ENCODE measurements around the gene FBXW7.

GRCh38 chr4:152500275-152500674 lies 35.6 kb downstream of the FBXW7 start:
- TF ChIP-seq PRDM2 (tag by site-specific recombination; IDR thresholded peaks at IDR 0.05; ENCODE audit: borderline replicate concordance) = no peak
- no peak for TF ChIP-seq SP2 (tag by site-specific recombination; IDR thresholded peaks at IDR 0.05)
- TF ChIP-seq, protein P1, sequence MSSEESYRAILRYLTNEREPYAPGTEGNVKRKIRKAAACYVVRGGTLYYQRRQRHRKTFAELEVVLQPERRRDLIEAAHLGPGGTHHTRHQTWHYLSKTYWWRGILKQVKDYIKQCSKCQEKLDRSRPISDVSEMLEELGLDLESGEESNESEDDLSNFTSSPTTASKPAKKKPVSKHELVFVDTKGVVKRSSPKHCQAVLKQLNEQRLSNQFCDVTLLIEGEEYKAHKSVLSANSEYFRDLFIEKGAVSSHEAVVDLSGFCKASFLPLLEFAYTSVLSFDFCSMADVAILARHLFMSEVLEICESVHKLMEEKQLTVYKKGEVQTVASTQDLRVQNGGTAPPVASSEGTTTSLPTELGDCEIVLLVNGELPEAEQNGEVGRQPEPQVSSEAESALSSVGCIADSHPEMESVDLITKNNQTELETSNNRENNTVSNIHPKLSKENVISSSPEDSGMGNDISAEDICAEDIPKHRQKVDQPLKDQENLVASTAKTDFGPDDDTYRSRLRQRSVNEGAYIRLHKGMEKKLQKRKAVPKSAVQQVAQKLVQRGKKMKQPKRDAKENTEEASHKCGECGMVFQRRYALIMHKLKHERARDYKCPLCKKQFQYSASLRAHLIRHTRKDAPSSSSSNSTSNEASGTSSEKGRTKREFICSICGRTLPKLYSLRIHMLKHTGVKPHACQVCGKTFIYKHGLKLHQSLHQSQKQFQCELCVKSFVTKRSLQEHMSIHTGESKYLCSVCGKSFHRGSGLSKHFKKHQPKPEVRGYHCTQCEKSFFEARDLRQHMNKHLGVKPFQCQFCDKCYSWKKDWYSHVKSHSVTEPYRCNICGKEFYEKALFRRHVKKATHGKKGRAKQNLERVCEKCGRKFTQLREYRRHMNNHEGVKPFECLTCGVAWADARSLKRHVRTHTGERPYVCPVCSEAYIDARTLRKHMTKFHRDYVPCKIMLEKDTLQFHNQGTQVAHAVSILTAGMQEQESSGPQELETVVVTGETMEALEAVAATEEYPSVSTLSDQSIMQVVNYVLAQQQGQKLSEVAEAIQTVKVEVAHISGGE (tag by site-specific recombination; conservative IDR thresholded peaks at IDR 0.05; ENCODE audit: low read depth) = no peak
- no peak for TF ChIP-seq ZNF138 (tag by site-specific recombination; IDR thresholded peaks at IDR 0.05; ENCODE audit: borderline replicate concordance)
- no peak for TF ChIP-seq ZBTB7A (tag by site-specific recombination; IDR thresholded peaks at IDR 0.05; ENCODE audit: low read depth)
- no peak for TF ChIP-seq ZNF76 (tag by site-specific recombination; IDR thresholded peaks at IDR 0.05; ENCODE audit: borderline replicate concordance, low read depth)
- TF ChIP-seq, protein P2, sequence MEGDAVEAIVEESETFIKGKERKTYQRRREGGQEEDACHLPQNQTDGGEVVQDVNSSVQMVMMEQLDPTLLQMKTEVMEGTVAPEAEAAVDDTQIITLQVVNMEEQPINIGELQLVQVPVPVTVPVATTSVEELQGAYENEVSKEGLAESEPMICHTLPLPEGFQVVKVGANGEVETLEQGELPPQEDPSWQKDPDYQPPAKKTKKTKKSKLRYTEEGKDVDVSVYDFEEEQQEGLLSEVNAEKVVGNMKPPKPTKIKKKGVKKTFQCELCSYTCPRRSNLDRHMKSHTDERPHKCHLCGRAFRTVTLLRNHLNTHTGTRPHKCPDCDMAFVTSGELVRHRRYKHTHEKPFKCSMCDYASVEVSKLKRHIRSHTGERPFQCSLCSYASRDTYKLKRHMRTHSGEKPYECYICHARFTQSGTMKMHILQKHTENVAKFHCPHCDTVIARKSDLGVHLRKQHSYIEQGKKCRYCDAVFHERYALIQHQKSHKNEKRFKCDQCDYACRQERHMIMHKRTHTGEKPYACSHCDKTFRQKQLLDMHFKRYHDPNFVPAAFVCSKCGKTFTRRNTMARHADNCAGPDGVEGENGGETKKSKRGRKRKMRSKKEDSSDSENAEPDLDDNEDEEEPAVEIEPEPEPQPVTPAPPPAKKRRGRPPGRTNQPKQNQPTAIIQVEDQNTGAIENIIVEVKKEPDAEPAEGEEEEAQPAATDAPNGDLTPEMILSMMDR (tag by site-specific recombination; IDR thresholded peaks at IDR 0.05) = no peak
- no peak for TF ChIP-seq ZNF23 (tag by site-specific recombination; IDR thresholded peaks at IDR 0.05; ENCODE audit: borderline replicate concordance)
- TF ChIP-seq ZNF704 (tag by site-specific recombination; IDR thresholded peaks at IDR 0.05) = no peak
- no peak for TF ChIP-seq ZBTB49 (tag by site-specific recombination; IDR thresholded peaks at IDR 0.05; ENCODE audit: low read depth)
- TF ChIP-seq ZNF174 (tag by site-specific recombination; IDR thresholded peaks at IDR 0.05) = no peak
- TF ChIP-seq, protein P3, sequence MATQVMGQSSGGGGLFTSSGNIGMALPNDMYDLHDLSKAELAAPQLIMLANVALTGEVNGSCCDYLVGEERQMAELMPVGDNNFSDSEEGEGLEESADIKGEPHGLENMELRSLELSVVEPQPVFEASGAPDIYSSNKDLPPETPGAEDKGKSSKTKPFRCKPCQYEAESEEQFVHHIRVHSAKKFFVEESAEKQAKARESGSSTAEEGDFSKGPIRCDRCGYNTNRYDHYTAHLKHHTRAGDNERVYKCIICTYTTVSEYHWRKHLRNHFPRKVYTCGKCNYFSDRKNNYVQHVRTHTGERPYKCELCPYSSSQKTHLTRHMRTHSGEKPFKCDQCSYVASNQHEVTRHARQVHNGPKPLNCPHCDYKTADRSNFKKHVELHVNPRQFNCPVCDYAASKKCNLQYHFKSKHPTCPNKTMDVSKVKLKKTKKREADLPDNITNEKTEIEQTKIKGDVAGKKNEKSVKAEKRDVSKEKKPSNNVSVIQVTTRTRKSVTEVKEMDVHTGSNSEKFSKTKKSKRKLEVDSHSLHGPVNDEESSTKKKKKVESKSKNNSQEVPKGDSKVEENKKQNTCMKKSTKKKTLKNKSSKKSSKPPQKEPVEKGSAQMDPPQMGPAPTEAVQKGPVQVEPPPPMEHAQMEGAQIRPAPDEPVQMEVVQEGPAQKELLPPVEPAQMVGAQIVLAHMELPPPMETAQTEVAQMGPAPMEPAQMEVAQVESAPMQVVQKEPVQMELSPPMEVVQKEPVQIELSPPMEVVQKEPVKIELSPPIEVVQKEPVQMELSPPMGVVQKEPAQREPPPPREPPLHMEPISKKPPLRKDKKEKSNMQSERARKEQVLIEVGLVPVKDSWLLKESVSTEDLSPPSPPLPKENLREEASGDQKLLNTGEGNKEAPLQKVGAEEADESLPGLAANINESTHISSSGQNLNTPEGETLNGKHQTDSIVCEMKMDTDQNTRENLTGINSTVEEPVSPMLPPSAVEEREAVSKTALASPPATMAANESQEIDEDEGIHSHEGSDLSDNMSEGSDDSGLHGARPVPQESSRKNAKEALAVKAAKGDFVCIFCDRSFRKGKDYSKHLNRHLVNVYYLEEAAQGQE (tag by site-specific recombination; IDR thresholded peaks at IDR 0.05) = no peak
- TF ChIP-seq PRDM6 (tag by site-specific recombination; IDR thresholded peaks at IDR 0.05) = no peak
